ENCODE results near the gene CARHSP1. TPM values are rescaled to one million over a fixed set of nuclear protein-coding genes. Genes with fewer than 3 reads are reported as not detected.
"Not testable (repeated sequence)": the region's sequence is repeated elsewhere in the genome, so short reads cannot be mapped to it uniquely, and the experiment has no call there.

The CARHSP1 gene
- polyA plus RNA-seq, 4 donors: 51.6 to 103 (median 88.8) TPM

GRCh38 chr16:8880839-8881510 is 12.2 kb upstream of the CARHSP1 start:
- DNase-seq (no peak), FAIRE-seq (no peak)
- Histone ChIP-seq H3K4me3 (ENCODE audit: low read depth in 1 of 3, low read length in 3 of 3) (no peak overlapping the region), H3K36me3 (ENCODE audit: control insufficient read depth in 3 of 3, insufficient read depth in 2 of 3, low read depth in 1 of 3, low read length in 3 of 3) (peaks cover 0 to 8% (median 0%) of the 10 kb centered on the region in 3 donors), H3K9me3 (ENCODE audit: control insufficient read depth in 2 of 2, insufficient read depth in 1 of 2, low read depth in 1 of 2, low read length in 1 of 2) (no peaks in the 10 kb centered on the region), H3K4me1 (ENCODE audit: control insufficient read depth in 3 of 3, insufficient read depth in 2 of 3, low read depth in 1 of 3, low read length in 2 of 3) (peaks cover 0 to 55% (median 3%) of the 10 kb centered on the region in 3 donors), H3K27ac (ENCODE audit: low read depth in 1 of 3, low read length in 2 of 3) (peak overlapping the region in 1 of 3 donors; percentile 72), H3K27me3 (ENCODE audit: control insufficient read depth in 3 of 3, insufficient read depth in 3 of 3, low read length in 3 of 3) (no peaks in the 10 kb centered on the region)
- 87 to 92% (median 89%) methylated on average over 8 of the region's 8 CpGs for WGBS, 3 donors

DNA sequence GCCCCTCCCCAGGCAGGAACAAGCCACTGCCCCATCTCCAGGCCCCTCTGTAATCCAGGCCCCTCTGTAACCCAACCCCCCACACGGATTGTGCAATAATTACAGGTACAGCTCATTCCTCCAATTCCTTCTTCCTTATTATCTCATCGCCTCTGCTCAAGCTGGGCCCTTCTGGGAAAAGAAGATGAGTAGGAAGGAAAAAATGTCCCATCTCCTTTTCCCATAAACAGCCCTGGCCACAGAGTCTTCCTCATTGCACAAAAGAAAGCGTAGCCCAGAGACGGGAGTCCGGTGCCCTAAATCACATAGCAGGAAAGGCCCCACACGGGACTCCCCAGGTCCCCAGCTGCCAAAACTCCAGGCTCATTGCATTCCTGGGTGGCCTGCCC is 9.7 kb upstream of the CARHSP1 start:
- peak in 1 of 2 donors; percentile 70 for DNase-seq

GRCh38 chr16:8877894-8878522 is 9.2 kb upstream of the CARHSP1 start:
- no peaks in the 10 kb centered on the region for H3K9me3 ChIP-seq (ENCODE audit: control insufficient read depth in 2 of 2, insufficient read depth in 1 of 2, low read depth in 1 of 2, low read length in 1 of 2)
- no peaks in the 10 kb centered on the region for H3K27me3 ChIP-seq (ENCODE audit: control insufficient read depth in 3 of 3, insufficient read depth in 3 of 3, low read length in 3 of 3)
- WGBS, 3 donors: 58 to 68% (median 62%) methylated on average over 8 of the region's 8 CpGs
- FAIRE-seq (no peak), DNase-seq (no peak)
- H3K27ac ChIP-seq (ENCODE audit: low read depth in 1 of 3, low read length in 2 of 3): peak overlapping the region in 1 of 3 donors; percentile 42
- no peak overlapping the region for H3K4me3 ChIP-seq (ENCODE audit: low read depth in 1 of 3, low read length in 3 of 3)
- H3K36me3 ChIP-seq (ENCODE audit: control insufficient read depth in 3 of 3, insufficient read depth in 2 of 3, low read depth in 1 of 3, low read length in 3 of 3): peaks cover 0 to 8% (median 0%) of the 10 kb centered on the region in 3 donors
- H3K4me1 ChIP-seq (ENCODE audit: control insufficient read depth in 3 of 3, insufficient read depth in 2 of 3, low read depth in 1 of 3, low read length in 2 of 3): peaks cover 0 to 29% (median 0%) of the 10 kb centered on the region in 3 donors

More for the DNA sequence above, 9.7 kb upstream of the CARHSP1 start:
- Histone ChIP-seq H3K4me1 (ENCODE audit: control insufficient read depth in 3 of 3, insufficient read depth in 2 of 3, low read depth in 1 of 3, low read length in 2 of 3) (peaks cover 0 to 33% (median 0%) of the 10 kb centered on the region in 3 donors), H3K4me3 (ENCODE audit: low read depth in 1 of 3, low read length in 3 of 3) (no peak overlapping the region), H3K27me3 (ENCODE audit: control insufficient read depth in 3 of 3, insufficient read depth in 3 of 3, low read length in 3 of 3) (no peaks in the 10 kb centered on the region), H3K27ac (ENCODE audit: low read depth in 1 of 3, low read length in 2 of 3) (peak overlapping the region in 1 of 3 donors; percentile 48), H3K36me3 (ENCODE audit: control insufficient read depth in 3 of 3, insufficient read depth in 2 of 3, low read depth in 1 of 3, low read length in 3 of 3) (peaks cover 0 to 11% (median 0%) of the 10 kb centered on the region in 3 donors), H3K9me3 (ENCODE audit: control insufficient read depth in 2 of 2, insufficient read depth in 1 of 2, low read depth in 1 of 2, low read length in 1 of 2) (no peaks in the 10 kb centered on the region)
- 40 to 55% (median 50%) methylated on average over 6 of the region's 6 CpGs for WGBS, 3 donors
- FAIRE-seq: no peak

DNA sequence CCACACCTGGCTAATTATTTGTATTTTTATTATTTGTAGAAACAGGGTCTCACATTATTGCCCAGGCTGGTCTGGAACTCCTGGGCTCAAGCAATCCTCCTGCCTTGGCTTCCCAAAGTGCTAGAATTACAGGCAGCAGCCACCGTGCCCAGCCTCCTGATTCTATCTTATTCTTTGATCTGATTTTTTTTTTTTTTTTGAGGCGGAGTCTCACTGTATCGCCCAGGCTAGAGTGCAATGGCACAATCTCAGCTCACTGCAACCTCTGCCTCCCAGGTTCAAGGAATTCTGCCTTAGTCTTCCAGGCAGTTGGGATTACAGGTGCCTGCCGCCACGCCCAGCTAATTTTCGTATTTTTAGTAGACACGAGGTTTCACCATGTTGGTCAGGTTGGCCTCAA is 6.5 kb upstream of the CARHSP1 start:
- not testable (repeated sequence) for H3K27me3 ChIP-seq (ENCODE audit: control insufficient read depth in 3 of 3, insufficient read depth in 3 of 3, low read length in 3 of 3); H3K9me3 ChIP-seq (ENCODE audit: control insufficient read depth in 2 of 2, insufficient read depth in 1 of 2, low read depth in 1 of 2, low read length in 1 of 2); H3K4me3 ChIP-seq (ENCODE audit: low read depth in 1 of 3, low read length in 3 of 3); H3K27ac ChIP-seq (ENCODE audit: low read depth in 1 of 3, low read length in 2 of 3); FAIRE-seq; H3K36me3 ChIP-seq (ENCODE audit: control insufficient read depth in 3 of 3, insufficient read depth in 2 of 3, low read depth in 1 of 3, low read length in 3 of 3)
- 40 to 59% (median 44%) methylated on average over 7 of the region's 7 CpGs for WGBS, 3 donors
- H3K4me1 ChIP-seq (ENCODE audit: control insufficient read depth in 3 of 3, insufficient read depth in 2 of 3, low read depth in 1 of 3, low read length in 2 of 3): peaks cover 0 to 12% (median 0%) of the 10 kb centered on the region in 3 donors
- peak in 1 of 2 donors; percentile 36 for DNase-seq

DNA sequence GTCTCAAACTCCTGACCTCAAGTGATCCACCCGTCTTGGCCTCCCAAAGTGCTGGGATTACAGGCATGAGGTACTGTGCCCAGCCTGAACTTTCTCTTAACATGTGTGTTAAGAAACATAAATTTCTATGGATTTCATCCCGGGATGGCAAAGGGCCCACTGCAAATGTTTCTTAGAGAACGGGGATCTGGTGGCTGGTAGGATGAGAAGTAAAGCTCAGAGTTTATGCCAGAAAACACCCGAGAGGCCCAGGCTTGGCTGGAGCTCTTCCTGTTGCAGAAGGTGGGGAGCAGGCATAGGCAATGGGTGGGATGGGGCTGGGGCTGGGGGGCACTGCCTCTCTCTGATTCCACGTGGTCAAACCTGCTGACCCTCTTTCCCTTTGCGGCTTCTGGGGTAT is 5.6 kb upstream of the CARHSP1 start:
- Histone ChIP-seq H3K4me3 (ENCODE audit: low read depth in 1 of 3, low read length in 3 of 3) (no peak overlapping the region), H3K27me3 (ENCODE audit: control insufficient read depth in 3 of 3, insufficient read depth in 3 of 3, low read length in 3 of 3) (no peaks in the 10 kb centered on the region), H3K9me3 (ENCODE audit: control insufficient read depth in 2 of 2, insufficient read depth in 1 of 2, low read depth in 1 of 2, low read length in 1 of 2) (no peaks in the 10 kb centered on the region), H3K4me1 (ENCODE audit: control insufficient read depth in 3 of 3, insufficient read depth in 2 of 3, low read depth in 1 of 3, low read length in 2 of 3) (peaks cover 0 to 9% (median 0%) of the 10 kb centered on the region in 3 donors), H3K36me3 (ENCODE audit: control insufficient read depth in 3 of 3, insufficient read depth in 2 of 3, low read depth in 1 of 3, low read length in 3 of 3) (peaks cover 0 to 5% (median 0%) of the 10 kb centered on the region in 3 donors), H3K27ac (ENCODE audit: low read depth in 1 of 3, low read length in 2 of 3) (no peak overlapping the region)
- no peak for FAIRE-seq
- WGBS, 3 donors: 54 to 82% (median 71%) methylated on average over 6 of the region's 6 CpGs
- DNase-seq: no peak

- WGBS, 3 donors: 93 to 94% (median 93%) methylated on average over 7 of the region's 7 CpGs
- not testable (repeated sequence) for FAIRE-seq; H3K4me1 ChIP-seq (ENCODE audit: control insufficient read depth in 3 of 3, insufficient read depth in 2 of 3, low read depth in 1 of 3, low read length in 2 of 3); H3K27ac ChIP-seq (ENCODE audit: low read depth in 1 of 3, low read length in 2 of 3); H3K36me3 ChIP-seq (ENCODE audit: control insufficient read depth in 3 of 3, insufficient read depth in 2 of 3, low read depth in 1 of 3, low read length in 3 of 3); DNase-seq; H3K9me3 ChIP-seq (ENCODE audit: control insufficient read depth in 2 of 2, insufficient read depth in 1 of 2, low read depth in 1 of 2, low read length in 1 of 2); H3K4me3 ChIP-seq (ENCODE audit: low read depth in 1 of 3, low read length in 3 of 3); H3K27me3 ChIP-seq (ENCODE audit: control insufficient read depth in 3 of 3, insufficient read depth in 3 of 3, low read length in 3 of 3)
Measured at GRCh38 chr16:8873866-8874195, 5.0 kb upstream of the CARHSP1 start.

- Histone ChIP-seq H3K27me3 (ENCODE audit: control insufficient read depth in 3 of 3, insufficient read depth in 3 of 3, low read length in 3 of 3) (no peaks in the 10 kb centered on the region), H3K9me3 (ENCODE audit: control insufficient read depth in 2 of 2, insufficient read depth in 1 of 2, low read depth in 1 of 2, low read length in 1 of 2) (no peaks in the 10 kb centered on the region), H3K4me3 (ENCODE audit: low read depth in 1 of 3, low read length in 3 of 3) (no peak overlapping the region), H3K36me3 (ENCODE audit: control insufficient read depth in 3 of 3, insufficient read depth in 2 of 3, low read depth in 1 of 3, low read length in 3 of 3) (peaks cover 0 to 5% (median 0%) of the 10 kb centered on the region in 3 donors), H3K4me1 (ENCODE audit: control insufficient read depth in 3 of 3, insufficient read depth in 2 of 3, low read depth in 1 of 3, low read length in 2 of 3) (peaks cover 0 to 2% (median 0%) of the 10 kb centered on the region in 3 donors), H3K27ac (ENCODE audit: low read depth in 1 of 3, low read length in 2 of 3) (no peak overlapping the region)
- FAIRE-seq (no peak), DNase-seq (no peak)
- WGBS, 3 donors: 84 to 88% (median 87%) methylated on average over 22 of the region's 22 CpGs
Measured at GRCh38 chr16:8872967-8873865, 4.4 kb upstream of the CARHSP1 start.

GRCh38 chr16:8872071-8872470 is 3.3 kb upstream of the CARHSP1 start:
- peaks cover 0 to 3% (median 0%) of the 10 kb centered on the region in 3 donors for H3K36me3 ChIP-seq (ENCODE audit: control insufficient read depth in 3 of 3, insufficient read depth in 2 of 3, low read depth in 1 of 3, low read length in 3 of 3)
- H3K27me3 ChIP-seq (ENCODE audit: control insufficient read depth in 3 of 3, insufficient read depth in 3 of 3, low read length in 3 of 3): no peaks in the 10 kb centered on the region
- WGBS, 3 donors: 73 to 86% (median 74%) methylated on average over 5 of the region's 5 CpGs
- no peaks in the 10 kb centered on the region for H3K9me3 ChIP-seq (ENCODE audit: control insufficient read depth in 2 of 2, insufficient read depth in 1 of 2, low read depth in 1 of 2, low read length in 1 of 2)
- no peak for FAIRE-seq
- no peak overlapping the region for H3K27ac ChIP-seq (ENCODE audit: low read depth in 1 of 3, low read length in 2 of 3)
- no peak for DNase-seq
- no peak overlapping the region for H3K4me3 ChIP-seq (ENCODE audit: low read depth in 1 of 3, low read length in 3 of 3)
- peaks cover 0 to 5% (median under 1%) of the 10 kb centered on the region in 3 donors for H3K4me1 ChIP-seq (ENCODE audit: control insufficient read depth in 3 of 3, insufficient read depth in 2 of 3, low read depth in 1 of 3, low read length in 2 of 3)
